ENCODE results near the gene FLRT2.

Gene FLRT2

DNA sequence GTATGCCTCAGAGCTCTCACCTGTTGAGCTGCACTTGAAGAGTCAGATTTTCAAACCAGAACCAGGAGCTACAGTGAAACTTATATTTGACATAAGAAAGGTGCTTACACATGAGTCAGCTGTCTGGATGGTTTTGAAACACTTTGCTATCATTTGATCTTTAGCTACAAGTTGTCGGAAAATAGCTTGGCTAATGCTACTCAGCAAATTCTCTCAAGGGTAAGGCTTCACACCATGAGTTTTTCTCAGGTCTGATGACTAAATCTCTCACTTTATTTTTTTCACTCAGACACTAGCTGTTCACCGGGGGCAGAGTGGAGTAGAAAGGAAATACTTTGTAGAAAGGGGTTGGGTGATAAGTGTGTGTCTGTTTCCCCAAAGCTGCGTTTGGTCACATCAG lies 171.8 kb downstream of the FLRT2 start:
- H3K27me3 ChIP-seq (replicated peaks): no peaks in the 10 kb centered on the region
- in situ Hi-C loops (cut with HindIII; ENCODE audit: low pct_ligation_motif_present, low sequenced_read_pairs): no loop called here
- H3K27ac ChIP-seq: no peak overlapping the region
- TF ChIP-seq, protein P1, sequence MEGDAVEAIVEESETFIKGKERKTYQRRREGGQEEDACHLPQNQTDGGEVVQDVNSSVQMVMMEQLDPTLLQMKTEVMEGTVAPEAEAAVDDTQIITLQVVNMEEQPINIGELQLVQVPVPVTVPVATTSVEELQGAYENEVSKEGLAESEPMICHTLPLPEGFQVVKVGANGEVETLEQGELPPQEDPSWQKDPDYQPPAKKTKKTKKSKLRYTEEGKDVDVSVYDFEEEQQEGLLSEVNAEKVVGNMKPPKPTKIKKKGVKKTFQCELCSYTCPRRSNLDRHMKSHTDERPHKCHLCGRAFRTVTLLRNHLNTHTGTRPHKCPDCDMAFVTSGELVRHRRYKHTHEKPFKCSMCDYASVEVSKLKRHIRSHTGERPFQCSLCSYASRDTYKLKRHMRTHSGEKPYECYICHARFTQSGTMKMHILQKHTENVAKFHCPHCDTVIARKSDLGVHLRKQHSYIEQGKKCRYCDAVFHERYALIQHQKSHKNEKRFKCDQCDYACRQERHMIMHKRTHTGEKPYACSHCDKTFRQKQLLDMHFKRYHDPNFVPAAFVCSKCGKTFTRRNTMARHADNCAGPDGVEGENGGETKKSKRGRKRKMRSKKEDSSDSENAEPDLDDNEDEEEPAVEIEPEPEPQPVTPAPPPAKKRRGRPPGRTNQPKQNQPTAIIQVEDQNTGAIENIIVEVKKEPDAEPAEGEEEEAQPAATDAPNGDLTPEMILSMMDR (IDR thresholded peaks at IDR 0.05; ENCODE audit: low read depth, low read length, missing control alignments): no peak
- no peak overlapping the region for H3K4me3 ChIP-seq (ENCODE audit: low read depth, low read length)
- DNase-seq: no peak
- no peaks in the 10 kb centered on the region for H3K36me3 ChIP-seq (replicated peaks)

DNA sequence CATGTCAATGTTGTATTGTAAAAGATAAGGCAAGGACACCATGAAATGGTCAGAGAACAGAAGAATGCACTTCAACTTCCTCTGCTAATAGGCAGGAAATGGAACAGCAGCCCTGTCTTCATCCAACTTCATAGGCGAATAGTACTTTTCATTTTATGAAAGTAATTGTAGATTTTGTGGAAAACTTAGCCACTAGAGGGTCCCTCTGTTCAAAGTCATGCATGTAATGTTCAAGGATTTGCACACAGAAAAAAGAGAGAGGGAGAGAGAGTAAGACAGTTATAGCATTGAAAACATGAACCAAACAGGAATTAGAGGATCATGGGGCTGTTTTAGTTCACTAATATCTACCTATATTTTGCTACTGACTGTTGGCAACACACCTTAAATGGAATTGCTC lies 172.2 kb downstream of the FLRT2 start:
- no peak for DNase-seq
- no peaks in the 10 kb centered on the region for H3K27me3 ChIP-seq (replicated peaks)
- H3K27ac ChIP-seq: no peak overlapping the region
- in situ Hi-C loops (cut with HindIII; ENCODE audit: low pct_ligation_motif_present, low sequenced_read_pairs): no loop called here
- no peaks in the 10 kb centered on the region for H3K36me3 ChIP-seq (replicated peaks)
- TF ChIP-seq, protein P1 (IDR thresholded peaks at IDR 0.05; ENCODE audit: low read depth, low read length, missing control alignments): no peak
- H3K4me3 ChIP-seq (ENCODE audit: low read depth, low read length): no peak overlapping the region

DNA sequence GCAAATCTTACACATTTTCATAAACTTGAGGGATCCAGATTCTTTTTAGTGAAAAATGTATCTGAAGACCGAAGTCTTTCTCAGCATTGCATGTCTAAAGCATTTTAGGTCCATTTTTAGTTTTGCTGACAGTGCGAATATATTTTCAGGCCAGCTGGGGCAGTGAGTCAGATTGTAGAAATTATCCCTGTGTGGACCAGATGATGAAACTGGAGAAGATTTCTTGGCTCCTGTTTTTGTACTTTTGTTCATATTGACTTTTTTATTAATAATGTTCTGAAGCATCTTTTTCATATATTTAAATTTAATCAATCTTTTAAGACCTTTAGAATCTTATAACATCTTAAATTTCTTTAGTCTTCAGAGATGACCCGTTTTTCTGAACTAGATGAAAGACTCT lies 173.1 kb downstream of the FLRT2 start:
- Histone ChIP-seq H3K4me3 (ENCODE audit: low read depth, low read length) (no peak overlapping the region), H3K27ac (no peak overlapping the region), H3K36me3 (replicated peaks) (no peaks in the 10 kb centered on the region), H3K27me3 (replicated peaks) (no peaks in the 10 kb centered on the region)
- DNase-seq: peak; percentile 19
- in situ Hi-C loops (cut with HindIII; ENCODE audit: low pct_ligation_motif_present, low sequenced_read_pairs): no loop called here
- TF ChIP-seq, protein P1 (IDR thresholded peaks at IDR 0.05; ENCODE audit: low read depth, low read length, missing control alignments): no peak

Measured in brain microvascular endothelial cell (primary cell).